Measurements from ENCODE around the gene USP1. TPM values are rescaled to one million over a fixed set of nuclear protein-coding genes. Genes with fewer than 3 reads are reported as not detected.

USP1 gene
- total and polyA plus RNA-seq, 2 of the 4 experiments (the other 2 are of a cell fraction): 7.5 to 9.7 TPM

- TF ChIP-seq CEBPB (IDR thresholded peaks at IDR 0.05; ENCODE audit: low read depth, low read length) (no peak), MXI1 (IDR thresholded peaks at IDR 0.05; ENCODE audit: borderline replicate concordance, low read depth, low read length) (no peak), CHD1 (IDR thresholded peaks at IDR 0.05; ENCODE audit: low read depth, low read length) (no peak), MAZ (IDR thresholded peaks at IDR 0.05; ENCODE audit: borderline replicate concordance, low read depth, low read length) (0 out of 2 replicates have a peak, but pooled peaks have one; percentile 11), FOS (IDR thresholded peaks at IDR 0.05; ENCODE audit: low read depth, low read length) (peak; percentile 41; the same call in 1 of the 2 replicates)
These were observed at the start of gene USP1 (continued) for GRCh38 chr1:62436466-62437272.

GRCh38 chr1:62389531-62389930 is 47.3 kb upstream of the USP1 start:
- no peak overlapping the region for H4K8ac ChIP-seq (ENCODE audit: low read depth in 2 of 2, low read length in 2 of 2)
- H3K18ac ChIP-seq (ENCODE audit: low read depth, low read length): no peak overlapping the region
- H2BK20ac ChIP-seq (ENCODE audit: low read depth, low read length): no peak overlapping the region
- H3K4me1 ChIP-seq (ENCODE audit: control insufficient read depth, insufficient read depth, low read length): peaks cover 2% of the 10 kb centered on the region; the same call in 1 of the 2 replicates
- no peaks in the 10 kb centered on the region for H4K20me1 ChIP-seq (ENCODE audit: insufficient read depth, low read length)
- H3K27ac ChIP-seq (ENCODE audit: insufficient read depth, low read length): no peak overlapping the region
- H3K4me2 ChIP-seq (ENCODE audit: low read depth, low read length): no peak overlapping the region
- no peak overlapping the region for H3K23ac ChIP-seq (ENCODE audit: low read depth, low read length)
- no peak overlapping the region for H2AK5ac ChIP-seq (ENCODE audit: low read depth, low read length)
- H3K4ac ChIP-seq (ENCODE audit: low read depth, low read length): no peak overlapping the region
- BruUV-seq (replicated peaks): no TSS peak
- no peaks in the 10 kb centered on the region for H3K79me1 ChIP-seq (ENCODE audit: low read depth in 1 of 2, low read length in 2 of 2)
- dilution Hi-C loops (cut with HindIII; ENCODE audit: low sequenced_read_pairs, unreplicated experiment): no loop called here
- no peak overlapping the region for H3K14ac ChIP-seq (replicated peaks; ENCODE audit: low read depth, low read length)
- H3K4me3 ChIP-seq (ENCODE audit: insufficient read depth, low read depth, low read length): no peak overlapping the region
- intact Hi-C loops (cut with micrococcal nuclease): no loop called here
- no peak overlapping the region for H2BK5ac ChIP-seq (ENCODE audit: low read depth, low read length, poor library complexity, severe bottlenecking)
- WGBS, 2 experiments (ENCODE audit: extremely low coverage in 2 of 2, insufficient read length in 1 of 2): no CpG with 5 or more reads among the region's 6 CpGs
- H2AK9ac ChIP-seq (replicated peaks; ENCODE audit: low read depth, low read length, poor library complexity): no peak overlapping the region
- H4K5ac ChIP-seq (ENCODE audit: low read depth, low read length): no peak overlapping the region
- peaks cover 2% of the 10 kb centered on the region; the same call in 1 of the 2 replicates for H3K27me3 ChIP-seq (ENCODE audit: control insufficient read depth, insufficient read depth, low read length)
- H2AFZ ChIP-seq (replicated peaks; ENCODE audit: low read length, poor library complexity): no peak overlapping the region
- H4K91ac ChIP-seq (ENCODE audit: insufficient read depth, low read depth, low read length): no peak overlapping the region
- CTCF ChIA-PET: interaction anchor here (1.0 kb wide), 1 partner anchor 214 kb away, joined by 4 read pairs; no protein-coding TSS in a partner anchor
- in situ Hi-C loops (cut with MboI; ENCODE audit: low sequenced_read_pairs): no loop called here
- no peak overlapping the region for H3K56ac ChIP-seq (ENCODE audit: extremely low read depth, insufficient read depth, low read length)
- H3K9me1 ChIP-seq (ENCODE audit: insufficient read depth, low read length): no peaks in the 10 kb centered on the region
- ATAC-seq (ENCODE audit: low read depth) (no peak), DNase-seq (no peak)
- no peak overlapping the region for H3K9ac ChIP-seq (ENCODE audit: low read depth, low read length)
- no peaks in the 10 kb centered on the region for H3K9me3 ChIP-seq (ENCODE audit: control insufficient read depth, insufficient read depth, low read length)
- no peak overlapping the region for H2BK15ac ChIP-seq (ENCODE audit: low read depth, low read length)
- no peak overlapping the region for H2BK120ac ChIP-seq (ENCODE audit: low read depth, low read length)
- POLR2A ChIA-PET (ENCODE audit: unreplicated experiment): no interaction called here
- H3K36me3 ChIP-seq (ENCODE audit: control insufficient read depth, insufficient read depth, low read length): no peaks in the 10 kb centered on the region
- no peak for TF ChIP-seq ELK1 (IDR thresholded peaks at IDR 0.05; ENCODE audit: borderline replicate concordance, low read depth, low read length)
- no peak for TF ChIP-seq MAFK (IDR thresholded peaks at IDR 0.05; ENCODE audit: low read depth, low read length)
- TF ChIP-seq SMC3 (IDR thresholded peaks at IDR 0.05; ENCODE audit: low read depth, low read length): no peak
- TF ChIP-seq USF2 (IDR thresholded peaks at IDR 0.05; ENCODE audit: low read depth, low read length): no peak
- no peak for TF ChIP-seq NFE2L2 (IDR thresholded peaks at IDR 0.05; ENCODE audit: low read depth, low read length)
- no peak for TF ChIP-seq CTCF (conservative IDR thresholded peaks at IDR 0.05; ENCODE audit: low read depth, low read length)
- TF ChIP-seq FOS (IDR thresholded peaks at IDR 0.05; ENCODE audit: low read depth, low read length): no peak
- no peak for TF ChIP-seq MXI1 (IDR thresholded peaks at IDR 0.05; ENCODE audit: borderline replicate concordance, low read depth, low read length)
- no peak for TF ChIP-seq RAD21 (IDR thresholded peaks at IDR 0.05; ENCODE audit: low read length)

Measured in IMR-90 (cell line).